Mesenchymal stem cell (in vitro differentiated cells and primary cell): ENCODE measurements around the gene SENP5.
A peak's percentile ranks its signal among the peaks of the same experiment; 100 is the strongest.
"Not testable (repeated sequence)": the region's sequence is repeated elsewhere in the genome, so short reads cannot be mapped to it uniquely, and the experiment has no call there.

Experiments
- DNase-seq: peaks from one replicate; pipeline ENCODE4 v3.0.0-alpha.2; 2013
- H2AFZ ChIP-seq: one replicate; pipeline ENCODE4 v1.6.1; 2013; ENCODE audit warnings: low read depth, mild to moderate bottlenecking, control low read depth, inconsistent platforms, low read length, moderate library complexity
- H2AK5ac ChIP-seq: 2 replicates; pipeline ENCODE4 v1.6.1; 2013; ENCODE audit warnings: low read length, moderate library complexity, mild to moderate bottlenecking, inconsistent platforms; ENCODE audit not compliant: severe bottlenecking
- H2BK120ac ChIP-seq: one replicate; pipeline ENCODE4 v1.6.1; 2013; ENCODE audit warnings: low read depth, mild to moderate bottlenecking, inconsistent platforms, low read length, moderate library complexity
- H2BK12ac ChIP-seq, 2 experiments: one replicate each; pipeline ENCODE4 v1.6.1; 2013; ENCODE audit warnings: inconsistent platforms in 2 of 2, low read length in 2 of 2, mild to moderate bottlenecking in 2 of 2, moderate library complexity in 2 of 2, control low read depth in 1 of 2
- H2BK15ac ChIP-seq: one replicate; pipeline ENCODE4 v1.6.1; 2013; ENCODE audit warnings: mild to moderate bottlenecking, low read depth, inconsistent platforms; ENCODE audit not compliant: poor library complexity, severe bottlenecking
- H2BK5ac ChIP-seq: 2 replicates; pipeline ENCODE4 v1.6.1; 2013; ENCODE audit warnings: low read depth, mild to moderate bottlenecking, low read length, control low read depth, inconsistent platforms; ENCODE audit not compliant: poor library complexity, severe bottlenecking
- H3K14ac ChIP-seq, 2 experiments: one replicate each; pipeline ENCODE4 v1.6.1; 2013; ENCODE audit warnings: inconsistent platforms in 2 of 2, low read length in 2 of 2, control low read depth in 1 of 2, mild to moderate bottlenecking in 1 of 2, moderate library complexity in 1 of 2
- H3K18ac ChIP-seq, 2 experiments: one replicate each; pipeline ENCODE4 v1.6.1; 2013; ENCODE audit warnings: inconsistent platforms in 2 of 2, low read length in 2 of 2, control low read depth in 1 of 2, low read depth in 1 of 2, mild to moderate bottlenecking in 1 of 2
- H3K23ac ChIP-seq, 2 experiments: one replicate each; pipeline ENCODE4 v1.6.1; 2013; ENCODE audit warnings: inconsistent platforms in 2 of 2, low read length in 2 of 2, mild to moderate bottlenecking in 2 of 2, moderate library complexity in 2 of 2, control low read depth in 1 of 2
- H3K27ac ChIP-seq: 2 replicates; pipeline ENCODE4 v1.5.1; 2013; ENCODE audit warnings: mild to moderate bottlenecking, moderate library complexity, low read length, control low read depth, inconsistent platforms; ENCODE audit not compliant: poor library complexity, severe bottlenecking
- H3K27me3 ChIP-seq, 2 experiments: 2 replicates each; pipeline versions ENCODE4 v1.6.1 to v1.7.0; 2013; ENCODE audit warnings: low read length in 2 of 2, mild to moderate bottlenecking in 2 of 2, moderate library complexity in 2 of 2, control low read depth in 1 of 2, inconsistent platforms in 1 of 2; ENCODE audit not compliant: control insufficient read depth in 1 of 2, insufficient read depth in 1 of 2
- H3K36me3 ChIP-seq, 2 experiments: 2 replicates each; pipeline versions ENCODE4 v1.6.1 to v1.7.0; 2013; ENCODE audit warnings: low read length in 2 of 2, control low read depth in 1 of 2, inconsistent platforms in 1 of 2, low read depth in 1 of 2, mild to moderate bottlenecking in 1 of 2; ENCODE audit not compliant: insufficient read depth in 2 of 2, control insufficient read depth in 1 of 2
- H3K4ac ChIP-seq, 2 experiments: one replicate each; pipeline ENCODE4 v1.6.1; 2013; ENCODE audit warnings: inconsistent platforms in 2 of 2, low read length in 2 of 2, mild to moderate bottlenecking in 2 of 2, moderate library complexity in 2 of 2, control low read depth in 1 of 2, low read depth in 1 of 2
- H3K4me1 ChIP-seq: 2 replicates; pipeline ENCODE4 v1.6.1; 2013; ENCODE audit warnings: low read depth, low read length, control low read depth; ENCODE audit not compliant: control insufficient read depth, insufficient read depth
- H3K4me2 ChIP-seq: 2 replicates; pipeline ENCODE4 v1.6.1; 2013; ENCODE audit warnings: low read length, mild to moderate bottlenecking, inconsistent platforms; ENCODE audit not compliant: poor library complexity, severe bottlenecking
- H3K4me3 ChIP-seq, 2 experiments: 2 replicates each; pipeline versions ENCODE4 v1.5.1 to v1.7.0; 2013; ENCODE audit warnings: low read length in 2 of 2, mild to moderate bottlenecking in 2 of 2, control low read depth in 1 of 2, low read depth in 1 of 2; ENCODE audit not compliant: insufficient read depth in 1 of 2
- H3K79me1 ChIP-seq: replicated peaks from 2 replicates; pipeline ENCODE4 v1.6.1; 2013; ENCODE audit warnings: mild to moderate bottlenecking, control low read depth, low read length, inconsistent platforms; ENCODE audit not compliant: poor library complexity, severe bottlenecking
- H3K9ac ChIP-seq: 2 replicates; pipeline ENCODE4 v1.7.0; 2013; ENCODE audit warnings: mild to moderate bottlenecking, low read length, moderate library complexity
- H3K9me3 ChIP-seq: 2 replicates; pipeline ENCODE4 v1.7.0; 2013; ENCODE audit warnings: mild to moderate bottlenecking, low read length; ENCODE audit not compliant: control insufficient read depth
- H4K8ac ChIP-seq: one replicate; pipeline ENCODE4 v1.6.1; 2013; ENCODE audit warnings: inconsistent platforms, mild to moderate bottlenecking, low read length, moderate library complexity
- H4K91ac ChIP-seq: one replicate; pipeline ENCODE4 v1.6.1; 2013; ENCODE audit warnings: mild to moderate bottlenecking, low read length, inconsistent platforms
- WGBS: methylation state at CpG from one replicate; pipeline ENCODE4 v1.1.7; 2013; ENCODE audit warnings: mixed read lengths; 5-methylcytosine and 5-hydroxymethylcytosine counted together

Gene SENP5

GRCh38 chr3:196942226-196942914 is 74.7 kb downstream of the SENP5 start, which contains the start of gene NCBP2:
TSS of gene NCBP2 (minus strand) at chr3:196942528. CDS start at chr3:196942503, 25 bp downstream.
- H3K4me3 ChIP-seq: peak within 1 kb of the TSS; percentile 99 to 100
- peaks cover 25 to 37% of the 10 kb centered on the region in 2 experiments for H3K36me3 ChIP-seq
- H3K79me1 ChIP-seq: peaks cover 11% of the 10 kb centered on the region
- peak within 1 kb of the TSS; percentile 98 for H3K27ac ChIP-seq
- H3K18ac ChIP-seq: peak within 1 kb of the TSS; percentile 83 to 93
- peak within 1 kb of the TSS; percentile 87 for H2AFZ ChIP-seq
- peak within 1 kb of the TSS; percentile 54 for H2BK15ac ChIP-seq
- H3K27me3 ChIP-seq: no peaks in the 10 kb centered on the region
- H3K4me2 ChIP-seq: peak within 1 kb of the TSS; percentile 95
- H3K4ac ChIP-seq: peak within 1 kb of the TSS; percentile 81 to 93
- peak within 1 kb of the TSS; percentile 92 for H4K91ac ChIP-seq
- H2AK5ac ChIP-seq: no peak within 1 kb of the TSS
- peak within 1 kb of the TSS in 1 of 2 experiments; percentile 79 for H3K14ac ChIP-seq
- peak within 1 kb of the TSS; percentile 79 for H3K23ac ChIP-seq
- H4K8ac ChIP-seq: peak within 1 kb of the TSS; percentile 100
- H2BK120ac ChIP-seq: no peak within 1 kb of the TSS
- DNase-seq: peak; percentile 98
- peaks cover 11% of the 10 kb centered on the region for H3K4me1 ChIP-seq
- H2BK12ac ChIP-seq: no peak within 1 kb of the TSS
- peak within 1 kb of the TSS; percentile 99 for H3K9ac ChIP-seq
- WGBS: under 1% methylated on average over 74 of the region's 77 CpGs
- no peak within 1 kb of the TSS for H2BK5ac ChIP-seq
- H3K9me3 ChIP-seq: no peaks in the 10 kb centered on the region

GRCh38 chr3:196942915-196943277 is 75.2 kb downstream of the SENP5 start:
- Histone ChIP-seq H3K9me3 (no peaks in the 10 kb centered on the region), H4K91ac (peak overlapping the region; percentile 92), H3K4me3 (peak overlapping the region; percentile 99 to 100), H3K4me2 (peak overlapping the region; percentile 95), H3K4me1 (peaks cover 11% of the 10 kb centered on the region), H2BK5ac (no peak overlapping the region), H2BK15ac (no peak overlapping the region), H2AK5ac (no peak overlapping the region), H3K18ac (peak overlapping the region in 1 of 2 experiments; percentile 76), H3K79me1 (peaks cover 8% of the 10 kb centered on the region), H2BK120ac (no peak overlapping the region), H3K4ac (peak overlapping the region; percentile 81 to 93), H3K9ac (peak overlapping the region; percentile 99), H3K14ac (no peak overlapping the region), H2AFZ (peak overlapping the region; percentile 87), H3K27ac (peak overlapping the region; percentile 19), H3K27me3 (no peaks in the 10 kb centered on the region), H2BK12ac (no peak overlapping the region), H4K8ac (peak overlapping the region; percentile 100), H3K36me3 (peaks cover 25 to 32% of the 10 kb centered on the region in 2 experiments), H3K23ac (peak overlapping the region in 1 of 2 experiments; percentile 79)
- DNase-seq: peak; percentile 27
- WGBS: under 1% methylated on average over 25 of the region's 25 CpGs

GRCh38 chr3:196944037-196944790 is 76.5 kb downstream of the SENP5 start:
- not testable (repeated sequence) for DNase-seq, H3K23ac ChIP-seq, H3K4ac ChIP-seq, H4K8ac ChIP-seq, H2BK12ac ChIP-seq, H4K91ac ChIP-seq, H2BK120ac ChIP-seq, H3K4me2 ChIP-seq, H2BK5ac ChIP-seq, H2AFZ ChIP-seq, H2AK5ac ChIP-seq, H3K27ac ChIP-seq, H3K18ac ChIP-seq, H3K9me3 ChIP-seq, H3K79me1 ChIP-seq, H3K27me3 ChIP-seq, H3K14ac ChIP-seq, H2BK15ac ChIP-seq
- 87% methylated on average over 12 of the region's 14 CpGs for WGBS
- H3K9ac ChIP-seq: peak overlapping the region; percentile 99
- H3K4me1 ChIP-seq: peaks cover 13% of the 10 kb centered on the region
- H3K4me3 ChIP-seq: peak overlapping the region in 1 of 2 experiments; percentile 99
- peaks cover 19 to 22% of the 10 kb centered on the region in 2 experiments for H3K36me3 ChIP-seq
